Keratinocyte (primary cell): ENCODE measurements around the gene LMCD1. TPM values are rescaled to one million over a fixed set of nuclear protein-coding genes. Genes with fewer than 3 reads are reported as not detected.

Experiments used
- DNase-seq: peaks from one replicate; pipeline ENCODE4 v3.0.0-alpha.2; 2011; ENCODE audit warnings: low read depth, missing footprints, low spot score
- FAIRE-seq: peaks from 2 replicates; lab custom pipeline; 2011; peaks lifted over from hg19 to GRCh38; lab: Jason Lieb, UNC
- H2AFZ ChIP-seq: 2 replicates; pipeline ENCODE4 v1.6.0; 2012; ENCODE audit warnings: low read length, control low read depth, inconsistent platforms; ENCODE audit not compliant: control insufficient read depth
- H3K27ac ChIP-seq: 2 replicates; pipeline ENCODE4 v1.5.1; 2011; ENCODE audit warnings: low read length; ENCODE audit not compliant: control insufficient read depth, insufficient read depth
- H3K27me3 ChIP-seq: 3 replicates; pipeline ENCODE4 v1.6.0; 2011; ENCODE audit warnings: low read length; ENCODE audit not compliant: control insufficient read depth, insufficient read depth; ENCODE audit errors: extremely low read depth
- H3K36me3 ChIP-seq, 2 experiments: 2 replicates in 1 of 2; 3 replicates in 1 of 2; pipeline ENCODE4 v1.5.1; 2011; ENCODE audit warnings: low read length in 2 of 2, mild to moderate bottlenecking in 1 of 2; ENCODE audit not compliant: control insufficient read depth in 2 of 2, insufficient read depth in 2 of 2; ENCODE audit errors: extremely low read depth in 1 of 2
- H3K4me1 ChIP-seq: 3 replicates; pipeline ENCODE4 v1.5.1; 2011; ENCODE audit warnings: low read length; ENCODE audit not compliant: control insufficient read depth, insufficient read depth; ENCODE audit errors: extremely low read depth
- H3K4me2 ChIP-seq: 3 replicates; pipeline ENCODE4 v1.6.0; 2011; ENCODE audit warnings: low read depth, low read length; ENCODE audit not compliant: control insufficient read depth, insufficient read depth; ENCODE audit errors: extremely low read depth
- H3K4me3 ChIP-seq, 3 experiments: fragments of 200-600 bp in 1 of 3; sonication (generic) in 1 of 3; 2 replicates in 2 of 3; 3 replicates in 1 of 3; pipeline ENCODE4 v1.5.1; 2011 to 2016; ENCODE audit warnings: low read length in 3 of 3, mild to moderate bottlenecking in 3 of 3, control low read depth in 2 of 3, inconsistent platforms in 1 of 3, low read depth in 1 of 3, mixed read lengths in 1 of 3, mixed run types in 1 of 3, moderate library complexity in 1 of 3; ENCODE audit not compliant: control insufficient read depth in 2 of 3, insufficient read depth in 2 of 3; ENCODE audit errors: extremely low read depth in 1 of 3
- H3K79me2 ChIP-seq: 2 replicates; pipeline ENCODE4 v1.6.0; 2012; ENCODE audit warnings: low read length; ENCODE audit not compliant: control insufficient read depth, insufficient read depth
- H3K9ac ChIP-seq: 3 replicates; pipeline ENCODE4 v1.6.0; 2011; ENCODE audit warnings: low read length; ENCODE audit not compliant: control insufficient read depth, insufficient read depth; ENCODE audit errors: extremely low read depth
- H3K9me1 ChIP-seq: 3 replicates; pipeline ENCODE4 v1.6.0; 2011; ENCODE audit warnings: low read length; ENCODE audit not compliant: control insufficient read depth, insufficient read depth; ENCODE audit errors: extremely low read depth
- H3K9me3 ChIP-seq: 2 replicates; pipeline ENCODE4 v1.5.1; 2012; ENCODE audit warnings: low read depth, low read length; ENCODE audit not compliant: control insufficient read depth
- H4K20me1 ChIP-seq: 3 replicates; pipeline ENCODE4 v1.6.0; 2011; ENCODE audit warnings: low read length; ENCODE audit not compliant: control insufficient read depth, insufficient read depth; ENCODE audit errors: extremely low read depth
- EZH2 ChIP-seq: IDR thresholded peaks from one replicate; pipeline ENCODE4 v1.6.1; 2012; ENCODE audit warnings: inconsistent platforms, mild to moderate bottlenecking, low read length, moderate library complexity
- dilution Hi-C: fragments of 300-500 bp; cut with MboI; formaldehyde crosslinking; loops from one replicate; pipeline ENCODE4 v1.7.0; 2020; ENCODE audit warnings: low sequenced_read_pairs; ENCODE audit not compliant: extremely low pct_ligation_motif_present
- polyA plus RNA-seq, 5 experiments: library from polyadenylated mRNA; depleted of rRNA in 3 of 5; stranded (reverse) in 3 of 5; stranded (forward) in 1 of 5; unstranded in 1 of 5; fragments of >200 nt; gene quantifications; 1 replicate in 1 of 5; 2 replicates in 3 of 5; 3 replicates in 1 of 5; pipeline versions ENCODE4 v1.2.1 to v1.2.3, GENCODE V29; 2011 to 2012; ENCODE audit warnings: missing spikeins in 2 of 5, low read depth in 1 of 5, low replicate concordance in 1 of 5
- TF ChIP-seq, protein P1 (sequence below), 3 experiments: IDR thresholded peaks in 1 of 3; conservative IDR thresholded peaks in 1 of 3; optimal IDR thresholded peaks in 1 of 3; 2 replicates in 2 of 3; 3 replicates in 1 of 3; pipeline versions ENCODE3 to v1.5.1; 2011; ENCODE audit warnings: low read length in 3 of 3, mild to moderate bottlenecking in 3 of 3, moderate library complexity in 2 of 3, control low read depth in 1 of 3, inconsistent platforms in 1 of 3; ENCODE audit not compliant: insufficient read depth in 2 of 3; ENCODE audit errors: extremely low read depth in 1 of 3

Gene LMCD1
- polyA plus RNA-seq, 1 donor (not counting 4 experiments of a cell fraction or from before 2014, with no cell fraction given): 3.7 TPM

GRCh38 chr3:8557298-8557697 is 55.7 kb downstream of the LMCD1 start:
- no peaks in the 10 kb centered on the region for H3K4me1 ChIP-seq
- no peak for FAIRE-seq
- dilution Hi-C loops: no loop called here

DNA sequence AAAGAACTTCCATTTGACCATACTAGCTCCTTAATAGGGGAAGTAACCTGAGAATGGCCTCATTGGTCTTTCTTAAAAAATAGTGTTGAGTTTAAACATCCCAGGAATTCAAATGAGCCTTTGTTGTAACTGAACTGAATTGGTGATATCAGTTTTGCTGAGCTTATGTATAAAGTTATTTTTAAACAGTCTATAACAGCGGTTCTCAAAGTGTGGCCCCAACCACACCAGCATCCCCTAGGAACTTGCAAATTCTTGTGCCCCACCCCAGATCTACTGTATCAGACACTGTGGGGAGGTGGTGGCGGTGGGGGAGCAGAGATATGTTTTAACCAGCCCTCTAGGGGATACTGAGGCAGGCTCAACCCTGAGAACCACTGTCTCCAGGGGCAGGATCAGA is 57.0 kb downstream of the LMCD1 start:
- Histone ChIP-seq H3K27me3 (no peaks in the 10 kb centered on the region), H3K9ac (no peak overlapping the region), H3K9me3 (no peaks in the 10 kb centered on the region), H2AFZ (no peak overlapping the region), H3K9me1 (no peaks in the 10 kb centered on the region), H3K36me3 (no peaks in the 10 kb centered on the region), H4K20me1 (no peaks in the 10 kb centered on the region), H3K4me3 (no peak overlapping the region), H3K4me1 (no peaks in the 10 kb centered on the region), H3K4me2 (no peak overlapping the region), H3K27ac (no peak overlapping the region), H3K79me2 (no peaks in the 10 kb centered on the region)
- dilution Hi-C loops: no loop called here
- DNase-seq (no peak), FAIRE-seq (no peak)
- TF ChIP-seq EZH2: no peak
- TF ChIP-seq, protein P1, sequence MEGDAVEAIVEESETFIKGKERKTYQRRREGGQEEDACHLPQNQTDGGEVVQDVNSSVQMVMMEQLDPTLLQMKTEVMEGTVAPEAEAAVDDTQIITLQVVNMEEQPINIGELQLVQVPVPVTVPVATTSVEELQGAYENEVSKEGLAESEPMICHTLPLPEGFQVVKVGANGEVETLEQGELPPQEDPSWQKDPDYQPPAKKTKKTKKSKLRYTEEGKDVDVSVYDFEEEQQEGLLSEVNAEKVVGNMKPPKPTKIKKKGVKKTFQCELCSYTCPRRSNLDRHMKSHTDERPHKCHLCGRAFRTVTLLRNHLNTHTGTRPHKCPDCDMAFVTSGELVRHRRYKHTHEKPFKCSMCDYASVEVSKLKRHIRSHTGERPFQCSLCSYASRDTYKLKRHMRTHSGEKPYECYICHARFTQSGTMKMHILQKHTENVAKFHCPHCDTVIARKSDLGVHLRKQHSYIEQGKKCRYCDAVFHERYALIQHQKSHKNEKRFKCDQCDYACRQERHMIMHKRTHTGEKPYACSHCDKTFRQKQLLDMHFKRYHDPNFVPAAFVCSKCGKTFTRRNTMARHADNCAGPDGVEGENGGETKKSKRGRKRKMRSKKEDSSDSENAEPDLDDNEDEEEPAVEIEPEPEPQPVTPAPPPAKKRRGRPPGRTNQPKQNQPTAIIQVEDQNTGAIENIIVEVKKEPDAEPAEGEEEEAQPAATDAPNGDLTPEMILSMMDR (optimal IDR thresholded peaks at IDR 0.05 in 1 of 3, IDR thresholded peaks at IDR 0.05 in 1 of 3, conservative IDR thresholded peaks at IDR 0.05 in 1 of 3; ENCODE audit: extremely low read depth in 1 of 3, insufficient read depth in 2 of 3, low read length in 3 of 3): no peak

More at GRCh38 chr3:8557298-8557697, 55.7 kb downstream of the LMCD1 start:
- Histone ChIP-seq H3K27ac (no peak overlapping the region), H3K36me3 (no peaks in the 10 kb centered on the region), H3K9ac (no peak overlapping the region), H3K4me2 (no peak overlapping the region), H3K4me3 (no peak overlapping the region), H3K9me3 (no peaks in the 10 kb centered on the region), H4K20me1 (no peaks in the 10 kb centered on the region), H3K9me1 (no peaks in the 10 kb centered on the region), H3K79me2 (no peaks in the 10 kb centered on the region), H3K27me3 (no peaks in the 10 kb centered on the region), H2AFZ (no peak overlapping the region)
- DNase-seq: no peak
- TF ChIP-seq EZH2: no peak
- TF ChIP-seq, protein P1 (optimal IDR thresholded peaks at IDR 0.05 in 1 of 3, IDR thresholded peaks at IDR 0.05 in 1 of 3, conservative IDR thresholded peaks at IDR 0.05 in 1 of 3; ENCODE audit: extremely low read depth in 1 of 3, insufficient read depth in 2 of 3, low read length in 3 of 3): no peak
